GM19452 (cell line): ENCODE results near the gene HNRNPK.
"Not testable (repeated sequence)": the region's sequence is repeated elsewhere in the genome, so short reads cannot be mapped to it uniquely, and the experiment has no call there.

ENCODE experiments used
- ATAC-seq: cut with Tn5 transposase; IDR thresholded peaks from one replicate; pipeline ENCODE4 v1.9.1; 2021; ENCODE audit not compliant: unreplicated experiment

HNRNPK gene

GRCh38 chr9:83977196-83977595 is 2.8 kb downstream of the HNRNPK start:
- no peak for ATAC-seq

GRCh38 chr9:83976372-83976771 is 3.6 kb downstream of the HNRNPK start:
- ATAC-seq, result no peak

GRCh38 chr9:83975300-83975699 is 4.7 kb downstream of the HNRNPK start:
- ATAC-seq, result no peak

- no peak for ATAC-seq
Measured at GRCh38 chr9:83972286-83972685, 7.7 kb downstream of the HNRNPK start.

GRCh38 chr9:83971485-83971884 is 8.5 kb downstream of the HNRNPK start:
- no peak for ATAC-seq

GRCh38 chr9:83969602-83970001 is 10.4 kb downstream of the HNRNPK start:
- no peak for ATAC-seq

- no peak for ATAC-seq
Measured at GRCh38 chr9:83967073-83967472, 12.9 kb downstream of the HNRNPK start.

GRCh38 chr9:83966209-83966582 is 13.8 kb downstream of the HNRNPK start:
- no peak for ATAC-seq

GRCh38 chr9:83965350-83966208 is 14.4 kb downstream of the HNRNPK start:
- no peak for ATAC-seq

- ATAC-seq, result no peak
Measured at GRCh38 chr9:83964973-83965349, 15.1 kb downstream of the HNRNPK start.

GRCh38 chr9:83962165-83962564 is 17.9 kb downstream of the HNRNPK start:
- no peak for ATAC-seq

- ATAC-seq, result no peak
Measured at GRCh38 chr9:83960991-83961390, 19.0 kb downstream of the HNRNPK start.

- ATAC-seq, result no peak
Measured at GRCh38 chr9:83959061-83959460, 21.0 kb downstream of the HNRNPK start.

- no peak for ATAC-seq
Measured at GRCh38 chr9:83957248-83957513, 22.8 kb downstream of the HNRNPK start.

GRCh38 chr9:83956436-83957247 is 23.4 kb downstream of the HNRNPK start:
- ATAC-seq, result peak; percentile 75

- peak; percentile 61 for ATAC-seq
Measured at GRCh38 chr9:83956086-83956435, 24.0 kb downstream of the HNRNPK start.

- ATAC-seq, result not testable (repeated sequence)
Measured at GRCh38 chr9:83948096-83948495, 31.9 kb downstream of the HNRNPK start.

GRCh38 chr9:83940590-83941303 is 39.3 kb downstream of the HNRNPK start:
- no peak for ATAC-seq

- ATAC-seq, result peak; percentile 70
Measured at GRCh38 chr9:83937861-83938455, 42.1 kb downstream of the HNRNPK start.

GRCh38 chr9:83936523-83936922 is 43.5 kb downstream of the HNRNPK start:
- ATAC-seq, result no peak

GRCh38 chr9:83935276-83935935 is 44.6 kb downstream of the HNRNPK start:
- no peak for ATAC-seq
